H1 (cell line): ENCODE results near the gene PLAAT2. TPM values are rescaled to one million over a fixed set of nuclear protein-coding genes. Genes with fewer than 3 reads are reported as not detected.

Experiments
- CTCF ChIA-PET: fragments of 300-600 bp; sonication (Branson Sonifier 250); formaldehyde crosslinking; loops from one replicate; lab custom pipeline; 2021; ENCODE audit not compliant: partially characterized antibody; lab: Charles Lee
- POLR2A ChIA-PET: fragments of 300-600 bp; sonication (Branson Sonifier 250); formaldehyde crosslinking; loops from one replicate; lab custom pipeline; 2021; ENCODE audit warnings: inconsistent platforms; ENCODE audit not compliant: partially characterized antibody; lab: Charles Lee
- DNase-seq, 2 experiments: peaks; one replicate each; pipeline versions ENCODE4 v3.0.0 to v3.0.0-alpha.2; 2010 to 2022; ENCODE audit warnings: low spot score in 2 of 2, low read depth in 1 of 2, mixed read lengths in 1 of 2
- FAIRE-seq: peaks from 2 replicates; lab custom pipeline; 2011; peaks lifted over from hg19 to GRCh38; lab: Jason Lieb, UNC
- H2AFZ ChIP-seq: 2 replicates; pipeline ENCODE4 v1.8.1; 2012; ENCODE audit warnings: low read length, inconsistent platforms
- H2AK5ac ChIP-seq: 2 replicates; pipeline ENCODE4 v1.6.1; 2013; ENCODE audit warnings: low read depth, low read length
- H2BK120ac ChIP-seq: replicated peaks from 2 replicates; pipeline ENCODE3; 2013; ENCODE audit warnings: low read depth, low read length, inconsistent platforms
- H2BK12ac ChIP-seq: 2 replicates; pipeline ENCODE4 v1.6.1; 2013; ENCODE audit warnings: low read depth, low read length
- H2BK15ac ChIP-seq: 2 replicates; pipeline ENCODE4 v1.6.1; 2013; ENCODE audit warnings: low read length
- H2BK20ac ChIP-seq: 2 replicates; pipeline ENCODE4 v1.6.1; 2013; ENCODE audit warnings: low read length
- H2BK5ac ChIP-seq: 2 replicates; pipeline ENCODE4 v1.6.1; 2013; ENCODE audit warnings: low read depth, low read length
- H3K14ac ChIP-seq: 2 replicates; pipeline ENCODE4 v1.6.1; 2013; ENCODE audit warnings: inconsistent platforms; ENCODE audit not compliant: insufficient read length
- H3K18ac ChIP-seq: 2 replicates; pipeline ENCODE4 v1.6.1; 2013; ENCODE audit warnings: low read length; ENCODE audit errors: extremely low read depth
- H3K23ac ChIP-seq: 2 replicates; pipeline ENCODE4 v1.6.1; 2013; ENCODE audit warnings: inconsistent platforms; ENCODE audit not compliant: insufficient read length
- H3K23me2 ChIP-seq: 2 replicates; pipeline ENCODE4 v1.6.1; 2013; ENCODE audit warnings: low read depth, low read length
- H3K27ac ChIP-seq: 2 replicates; pipeline ENCODE4 v1.6.1; 2011; ENCODE audit warnings: low read depth, low read length, inconsistent platforms
- H3K27me3 ChIP-seq, 4 experiments: replicated peaks in 1 of 4; 1 replicate in 1 of 4; 2 replicates in 3 of 4; pipeline versions ENCODE4 v1.6.1 to v1.8.1; 2011 to 2013; ENCODE audit warnings: low read length in 3 of 4, mild to moderate bottlenecking in 3 of 4, inconsistent platforms in 2 of 4, mixed read lengths in 2 of 4, moderate library complexity in 1 of 4; ENCODE audit not compliant: control insufficient read depth in 3 of 4, insufficient read depth in 3 of 4; ENCODE audit errors: extremely low read depth in 1 of 4
- H3K36me3 ChIP-seq, 4 experiments: 2 replicates each; pipeline versions ENCODE4 v1.6.1 to v1.8.1; 2011 to 2013; ENCODE audit warnings: mild to moderate bottlenecking in 4 of 4, low read length in 3 of 4, moderate library complexity in 2 of 4, control low read depth in 1 of 4, inconsistent platforms in 1 of 4; ENCODE audit not compliant: insufficient read depth in 4 of 4, control insufficient read depth in 2 of 4
- H3K4ac ChIP-seq: replicated peaks from 2 replicates; pipeline ENCODE3; 2013; ENCODE audit warnings: low read length, low read depth, mixed read lengths, inconsistent platforms; ENCODE audit not compliant: insufficient read length
- H3K4me1 ChIP-seq, 4 experiments: replicated peaks in 1 of 4; 1 replicate in 1 of 4; 2 replicates in 3 of 4; pipeline versions ENCODE4 v1.6.1 to v1.8.1; 2011 to 2013; ENCODE audit warnings: low read length in 3 of 4, inconsistent platforms in 2 of 4, mixed read lengths in 1 of 4; ENCODE audit not compliant: insufficient read depth in 4 of 4, control insufficient read depth in 3 of 4
- H3K4me2 ChIP-seq, 2 experiments: 2 replicates each; pipeline versions ENCODE4 v1.6.1 to v1.8.1; 2011 to 2013; ENCODE audit warnings: low read depth in 2 of 2, low read length in 2 of 2, control low read depth in 1 of 2, inconsistent platforms in 1 of 2, mild to moderate bottlenecking in 1 of 2; ENCODE audit not compliant: insufficient read depth in 1 of 2
- H3K4me3 ChIP-seq, 4 experiments: fragments of 200-600, 300-600 bp in 1 of 4; sonication (generic), shearing (Covaris generic), sonication (Bioruptor Twin) in 1 of 4; 2 replicates each; pipeline versions ENCODE4 v1.5.1 to v1.8.1; 2011 to 2016; ENCODE audit warnings: low read length in 4 of 4, low read depth in 3 of 4, control low read depth in 2 of 4, inconsistent platforms in 2 of 4, mild to moderate bottlenecking in 2 of 4, mixed read lengths in 1 of 4, moderate library complexity in 1 of 4; ENCODE audit not compliant: insufficient read depth in 2 of 4; ENCODE audit errors: extremely low read depth in 1 of 4
- H3K56ac ChIP-seq: replicated peaks from 2 replicates; pipeline ENCODE3; 2013; ENCODE audit warnings: low read depth, mild to moderate bottlenecking, mixed read lengths, low read length, inconsistent platforms; ENCODE audit not compliant: insufficient read length
- H3K79me1 ChIP-seq: 2 replicates; pipeline ENCODE4 v1.6.1; 2013; ENCODE audit warnings: low read depth, low read length, control low read depth
- H3K79me2 ChIP-seq, 2 experiments: 2 replicates each; pipeline versions ENCODE4 v1.6.1 to v1.8.1; 2012 to 2013; ENCODE audit warnings: low read length in 2 of 2, mild to moderate bottlenecking in 2 of 2, inconsistent platforms in 1 of 2; ENCODE audit not compliant: insufficient read depth in 2 of 2, control insufficient read depth in 1 of 2
- H3K9ac ChIP-seq, 4 experiments: replicated peaks in 1 of 4; 1 replicate in 1 of 4; 2 replicates in 3 of 4; pipeline versions ENCODE4 v1.6.1 to v1.8.1; 2011 to 2013; ENCODE audit warnings: low read depth in 3 of 4, low read length in 3 of 4, control low read depth in 2 of 4, mild to moderate bottlenecking in 2 of 4, moderate library complexity in 2 of 4, inconsistent platforms in 1 of 4; ENCODE audit errors: extremely low read depth in 1 of 4
- H3K9me3 ChIP-seq, 2 experiments: 2 replicates each; pipeline versions ENCODE4 v1.6.1 to v1.8.1; 2012 to 2013; ENCODE audit warnings: mild to moderate bottlenecking in 2 of 2, moderate library complexity in 2 of 2, control low read depth in 1 of 2, inconsistent platforms in 1 of 2, low read depth in 1 of 2, low read length in 1 of 2, mixed read lengths in 1 of 2; ENCODE audit not compliant: insufficient read depth in 2 of 2
- H4K20me1 ChIP-seq, 2 experiments: replicated peaks in 1 of 2; 2 replicates each; pipeline versions ENCODE3 to v1.8.1; 2011 to 2013; ENCODE audit warnings: inconsistent platforms in 2 of 2, low read length in 2 of 2, mild to moderate bottlenecking in 1 of 2; ENCODE audit not compliant: insufficient read depth in 2 of 2, control insufficient read depth in 1 of 2
- H4K5ac ChIP-seq: 2 replicates; pipeline ENCODE4 v1.6.1; 2013; ENCODE audit warnings: low read length, low read depth, mixed read lengths, inconsistent platforms; ENCODE audit not compliant: insufficient read length
- H4K8ac ChIP-seq: 2 replicates; pipeline ENCODE4 v1.8.0; 2013; ENCODE audit warnings: mild to moderate bottlenecking, moderate library complexity, low read length, inconsistent platforms; ENCODE audit not compliant: insufficient read depth; ENCODE audit errors: extremely low read depth
- H4K91ac ChIP-seq: replicated peaks from 2 replicates; pipeline ENCODE3; 2013; ENCODE audit warnings: low read length, mixed read lengths, inconsistent platforms; ENCODE audit not compliant: insufficient read length
- ATF3 ChIP-seq: IDR thresholded peaks from 2 replicates; pipeline ENCODE4 v1.6.1; 2011; ENCODE audit warnings: low read depth, mild to moderate bottlenecking, low read length; ENCODE audit not compliant: insufficient read depth
- BACH1 ChIP-seq: IDR thresholded peaks from 2 replicates; pipeline ENCODE4 v1.6.1; 2012; ENCODE audit warnings: low read length, improper control_type of control experiment
- BRCA1 ChIP-seq: IDR thresholded peaks from 2 replicates; pipeline ENCODE4 v1.6.1; 2012; ENCODE audit warnings: low read depth, low read length, improper control_type of control experiment
- CEBPB ChIP-seq: IDR thresholded peaks from 2 replicates; pipeline ENCODE4 v1.6.1; 2012; ENCODE audit warnings: low read depth, low read length
- CHD1 ChIP-seq: IDR thresholded peaks from 2 replicates; pipeline ENCODE4 v1.6.1; 2012; ENCODE audit warnings: low read depth, low read length, improper control_type of control experiment
- CHD2 ChIP-seq: IDR thresholded peaks from 2 replicates; pipeline ENCODE4 v1.6.1; 2012; ENCODE audit warnings: low read length, improper control_type of control experiment
- CREB1 ChIP-seq: IDR thresholded peaks from 2 replicates; pipeline ENCODE4 v1.6.1; 2012; ENCODE audit warnings: inconsistent platforms
- EGR1 ChIP-seq: IDR thresholded peaks from 2 replicates; pipeline ENCODE4 v1.6.1; 2011; ENCODE audit warnings: low read depth, low read length, borderline replicate concordance
- GTF2F1 ChIP-seq: IDR thresholded peaks from 2 replicates; pipeline ENCODE4 v1.6.1; 2012; ENCODE audit warnings: low read depth, low read length, improper control_type of control experiment, borderline replicate concordance
- JUND ChIP-seq: IDR thresholded peaks from 2 replicates; pipeline ENCODE4 v1.6.1; 2011; ENCODE audit warnings: mild to moderate bottlenecking, improper control_type of control experiment, low read length
- MAX ChIP-seq: IDR thresholded peaks from 2 replicates; pipeline ENCODE4 v1.6.1; 2012; ENCODE audit warnings: inconsistent platforms
- POLR2AphosphoS5 ChIP-seq: IDR thresholded peaks from 2 replicates; pipeline ENCODE4 v1.6.1; 2011; ENCODE audit warnings: low read depth, low read length
- RNF2 ChIP-seq: fragments of 200-900, 300-1000 bp; sonication (generic); IDR thresholded peaks from 2 replicates; pipeline ENCODE4 v1.7.1; 2016; ENCODE audit warnings: borderline replicate concordance, low read depth, mild to moderate bottlenecking, antibody characterized with exemption, low read length; ENCODE audit not compliant: poor library complexity, severe bottlenecking; ENCODE audit errors: missing control alignments
- TBP ChIP-seq: IDR thresholded peaks from 2 replicates; pipeline ENCODE4 v1.6.1; 2011; ENCODE audit warnings: low read depth, low read length, improper control_type of control experiment
- ZNF274 ChIP-seq: IDR thresholded peaks from 2 replicates; pipeline ENCODE4 v1.7.0; 2012; ENCODE audit warnings: low read length, borderline replicate concordance; ENCODE audit errors: extremely low read depth
- WGBS, 2 experiments: shearing (Covaris generic) in 1 of 2; methylation state at CpG; one replicate each; pipeline versions ENCODE4 v1.1.6 to v1.1.7; 2013 to 2015; ENCODE audit warnings: low lambda C conversion rate in 2 of 2, mixed read lengths in 2 of 2, inconsistent platforms in 1 of 2, low coverage in 1 of 2, missing lambda C conversion rate in 1 of 2; ENCODE audit not compliant: insufficient replicate concordance in 2 of 2, insufficient coverage in 1 of 2, insufficient read length in 1 of 2; ENCODE audit errors: extremely low coverage in 1 of 2, missing lambda C conversion rate in 1 of 2; 5-methylcytosine and 5-hydroxymethylcytosine counted together
- polyA plus RNA-seq, 7 experiments: library from polyadenylated mRNA; depleted of rRNA in 3 of 7; stranded (reverse) in 5 of 7; unstranded in 2 of 7; fragments of >200 nt in 5 of 7; fragments of 200-250 nt in 2 of 7; gene quantifications; 1 replicate in 5 of 7; 2 replicates in 1 of 7; 4 replicates in 1 of 7; pipeline versions ENCODE4 v1.2.1 to v1.2.3, GENCODE V29; 2011 to 2013; ENCODE audit warnings: missing spikeins in 2 of 7, mixed read lengths in 2 of 7
- total RNA-seq: library from RNA; stranded (reverse); fragmentation: NEBNext Ultra II Directional; extraction: Animal tissue kit (Norgen Biotek cat#: 25700); gene quantifications from 2 replicates; pipeline ENCODE4 v1.2.1, GENCODE V29; 2021

The PLAAT2 gene
- total and polyA plus RNA-seq, 2 of the 8 experiments (the other 6 are each of a cell fraction or from before 2014, with no cell fraction given) = 0.39 TPM; not detected in 1

GRCh38 chr11:63589000-63589399 lies 25.8 kb upstream of the PLAAT2 start:
- H2BK12ac ChIP-seq = no peak overlapping the region
- no peak overlapping the region for H4K91ac ChIP-seq
- H3K79me2 ChIP-seq = no peaks in the 10 kb centered on the region; a peak in 1 of 4 replicates
- peaks cover 3% of the 10 kb centered on the region; the same call in 1 of the 2 replicates for H3K79me1 ChIP-seq
- H2BK20ac ChIP-seq = no peak overlapping the region
- no peak overlapping the region for H3K4me2 ChIP-seq
- H2AK5ac ChIP-seq = no peak overlapping the region
- H2BK5ac ChIP-seq = no peak overlapping the region
- peaks cover 6 to 56% (median 22%) of the 10 kb centered on the region in 4 experiments; a peak in 5 of 8 replicates for H3K36me3 ChIP-seq
- H3K4me1 ChIP-seq = no peaks in the 10 kb centered on the region
- H3K14ac ChIP-seq = no peak overlapping the region
- no peaks in the 10 kb centered on the region for H3K9me3 ChIP-seq
- no peak overlapping the region for H4K5ac ChIP-seq
- H3K27ac ChIP-seq = no peak overlapping the region
- no peak overlapping the region for H2BK120ac ChIP-seq
- H4K8ac ChIP-seq = no peak overlapping the region
- no peak overlapping the region for H3K23ac ChIP-seq
- H4K20me1 ChIP-seq = peaks cover 0 to 6% of the 10 kb centered on the region in 2 experiments
- ChIA-PET POLR2A (no interaction called here), CTCF (interaction anchor here (0.6 to 2.3 kb wide), 6 partner anchors 16 to 183 kb away, joined by 3 to 11 read pairs (median 6); no protein-coding TSS in a partner anchor)
- H3K18ac ChIP-seq = no peak overlapping the region
- no peak for FAIRE-seq
- no peak overlapping the region for H3K56ac ChIP-seq
- no peak overlapping the region for H3K9ac ChIP-seq
- H3K4me3 ChIP-seq = no peak overlapping the region
- H3K23me2 ChIP-seq = no peaks in the 10 kb centered on the region
- H3K27me3 ChIP-seq = no peaks in the 10 kb centered on the region
- H2BK15ac ChIP-seq = no peak overlapping the region
- no peak overlapping the region for H3K4ac ChIP-seq
- DNase-seq = no peak
- WGBS, 2 experiments = 89% methylated on average over 3 of the region's 3 CpGs; no CpG with 5 or more reads in 1 of the 2 experiments
- H2AFZ ChIP-seq = no peak overlapping the region
- TF ChIP-seq BACH1 (no peak), CREB1 (no peak), TBP (no peak), JUND (no peak), POLR2AphosphoS5 (no peak), CHD1 (no peak), RNF2 (no peak), GTF2F1 (no peak), BRCA1 (no peak), ATF3 (no peak), MAX (no peak), EGR1 (no peak), CHD2 (no peak), CEBPB (no peak), ZNF274 (no peak)
